HEK293 (cell line): ENCODE results near the gene FAM234A.

ENCODE experiments used
- ZNF560 ChIP-seq: fragments of 450-650 bp; formaldehyde crosslinking; IDR thresholded peaks from 2 replicates; pipeline ENCODE4 v1.5.1; 2017; ENCODE audit warnings: missing biosample characterization, missing genetic modification characterization, borderline replicate concordance
- TF ChIP-seq, protein P1 (sequence below): fragments of 450-650 bp; formaldehyde crosslinking; IDR thresholded peaks from 2 replicates; pipeline ENCODE4 v1.5.0; 2017; ENCODE audit warnings: missing biosample characterization, missing genetic modification characterization, borderline replicate concordance

Gene FAM234A

DNA sequence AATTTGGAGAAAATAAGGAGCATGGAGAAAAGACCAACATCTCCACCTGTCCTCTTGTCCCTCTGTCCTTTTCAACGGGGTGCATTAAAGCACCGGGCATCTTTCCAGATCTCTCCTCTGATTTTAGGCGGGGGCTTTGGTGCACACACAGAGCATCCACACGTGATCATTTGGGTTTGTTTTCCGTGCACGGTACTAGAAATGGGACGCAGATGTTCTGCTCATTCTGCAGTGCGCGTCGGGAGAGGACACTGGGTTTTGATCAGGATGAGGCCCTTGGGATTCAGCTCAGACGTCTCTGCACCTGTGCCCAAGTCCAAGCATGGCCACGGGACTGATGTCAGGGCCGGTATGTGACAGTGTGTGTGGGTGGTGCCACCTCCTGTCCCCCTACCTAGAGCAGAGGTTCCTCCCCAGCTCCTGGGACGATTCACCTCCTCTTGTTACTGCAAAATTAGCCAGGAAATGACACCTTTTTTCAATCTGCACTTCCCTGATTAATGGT is 80.2 kb downstream of the FAM234A start (continued):
- TF ChIP-seq, protein P1, sequence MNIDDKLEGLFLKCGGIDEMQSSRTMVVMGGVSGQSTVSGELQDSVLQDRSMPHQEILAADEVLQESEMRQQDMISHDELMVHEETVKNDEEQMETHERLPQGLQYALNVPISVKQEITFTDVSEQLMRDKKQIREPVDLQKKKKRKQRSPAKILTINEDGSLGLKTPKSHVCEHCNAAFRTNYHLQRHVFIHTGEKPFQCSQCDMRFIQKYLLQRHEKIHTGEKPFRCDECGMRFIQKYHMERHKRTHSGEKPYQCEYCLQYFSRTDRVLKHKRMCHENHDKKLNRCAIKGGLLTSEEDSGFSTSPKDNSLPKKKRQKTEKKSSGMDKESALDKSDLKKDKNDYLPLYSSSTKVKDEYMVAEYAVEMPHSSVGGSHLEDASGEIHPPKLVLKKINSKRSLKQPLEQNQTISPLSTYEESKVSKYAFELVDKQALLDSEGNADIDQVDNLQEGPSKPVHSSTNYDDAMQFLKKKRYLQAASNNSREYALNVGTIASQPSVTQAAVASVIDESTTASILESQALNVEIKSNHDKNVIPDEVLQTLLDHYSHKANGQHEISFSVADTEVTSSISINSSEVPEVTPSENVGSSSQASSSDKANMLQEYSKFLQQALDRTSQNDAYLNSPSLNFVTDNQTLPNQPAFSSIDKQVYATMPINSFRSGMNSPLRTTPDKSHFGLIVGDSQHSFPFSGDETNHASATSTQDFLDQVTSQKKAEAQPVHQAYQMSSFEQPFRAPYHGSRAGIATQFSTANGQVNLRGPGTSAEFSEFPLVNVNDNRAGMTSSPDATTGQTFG = no peak
- TF ChIP-seq ZNF560 (tag by site-specific recombination) = no peak
